ENCODE measurements around the gene C2orf72.

DNA sequence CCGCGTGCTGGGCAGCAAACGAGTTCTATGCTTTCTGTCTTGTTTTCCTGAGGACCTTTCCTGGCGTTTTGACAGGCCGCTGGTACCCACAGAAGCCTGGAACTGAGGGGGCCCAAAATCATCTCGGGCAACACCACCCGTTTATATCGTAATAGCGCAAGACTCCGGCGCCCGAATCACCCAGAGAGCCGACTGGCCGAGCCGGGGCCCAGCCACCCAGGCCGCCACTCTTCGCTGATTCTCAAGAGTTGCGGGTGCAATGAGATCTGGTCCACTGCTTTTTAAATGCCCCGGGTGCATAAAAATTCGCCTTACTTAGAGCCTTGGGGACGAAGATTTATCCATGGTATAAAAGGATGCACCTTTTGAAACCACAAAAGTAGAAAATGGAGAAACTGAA lies 47.6 kb upstream of the C2orf72 start:
- TF ChIP-seq, protein P1, sequence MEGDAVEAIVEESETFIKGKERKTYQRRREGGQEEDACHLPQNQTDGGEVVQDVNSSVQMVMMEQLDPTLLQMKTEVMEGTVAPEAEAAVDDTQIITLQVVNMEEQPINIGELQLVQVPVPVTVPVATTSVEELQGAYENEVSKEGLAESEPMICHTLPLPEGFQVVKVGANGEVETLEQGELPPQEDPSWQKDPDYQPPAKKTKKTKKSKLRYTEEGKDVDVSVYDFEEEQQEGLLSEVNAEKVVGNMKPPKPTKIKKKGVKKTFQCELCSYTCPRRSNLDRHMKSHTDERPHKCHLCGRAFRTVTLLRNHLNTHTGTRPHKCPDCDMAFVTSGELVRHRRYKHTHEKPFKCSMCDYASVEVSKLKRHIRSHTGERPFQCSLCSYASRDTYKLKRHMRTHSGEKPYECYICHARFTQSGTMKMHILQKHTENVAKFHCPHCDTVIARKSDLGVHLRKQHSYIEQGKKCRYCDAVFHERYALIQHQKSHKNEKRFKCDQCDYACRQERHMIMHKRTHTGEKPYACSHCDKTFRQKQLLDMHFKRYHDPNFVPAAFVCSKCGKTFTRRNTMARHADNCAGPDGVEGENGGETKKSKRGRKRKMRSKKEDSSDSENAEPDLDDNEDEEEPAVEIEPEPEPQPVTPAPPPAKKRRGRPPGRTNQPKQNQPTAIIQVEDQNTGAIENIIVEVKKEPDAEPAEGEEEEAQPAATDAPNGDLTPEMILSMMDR (IDR thresholded peaks at IDR 0.05; ENCODE audit: extremely low read depth in 1 of 2, insufficient read depth in 1 of 2, low read depth in 1 of 2, low read length in 2 of 2): no peak
- TF ChIP-seq MYC (IDR thresholded peaks at IDR 0.05; ENCODE audit: low read depth, low read length) (no peak), EZH2 (IDR thresholded peaks at IDR 0.05; ENCODE audit: borderline replicate concordance, low read depth, low read length, severe bottlenecking) (no peak), POLR2A (IDR thresholded peaks at IDR 0.05; ENCODE audit: low read depth, low read length) (no peak), JUN (IDR thresholded peaks at IDR 0.05; ENCODE audit: borderline replicate concordance, insufficient read depth, insufficient read length, low read depth) (no peak), POLR2AphosphoS5 (IDR thresholded peaks at IDR 0.05; ENCODE audit: insufficient read depth, low read depth, low read length) (no peak), GATA2 (IDR thresholded peaks at IDR 0.05; ENCODE audit: insufficient read depth, insufficient read length, low read depth, low read length) (no peak)
- TF ChIP-seq, protein P2, sequence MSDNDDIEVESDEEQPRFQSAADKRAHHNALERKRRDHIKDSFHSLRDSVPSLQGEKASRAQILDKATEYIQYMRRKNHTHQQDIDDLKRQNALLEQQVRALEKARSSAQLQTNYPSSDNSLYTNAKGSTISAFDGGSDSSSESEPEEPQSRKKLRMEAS (IDR thresholded peaks at IDR 0.05; ENCODE audit: insufficient read depth, insufficient read length): no peak

Data from endothelial cell of umbilical vein (primary cell).